ENCODE data around the gene BLACAT1. TPM values are rescaled to one million over a fixed set of nuclear protein-coding genes. Genes with fewer than 3 reads are reported as not detected.

Gene BLACAT1
- total and polyA plus RNA-seq, 2 of the 13 experiments (the other 11 are each of a cell fraction or from before 2014, with no cell fraction given): 1.2 to 2.8 TPM

DNA sequence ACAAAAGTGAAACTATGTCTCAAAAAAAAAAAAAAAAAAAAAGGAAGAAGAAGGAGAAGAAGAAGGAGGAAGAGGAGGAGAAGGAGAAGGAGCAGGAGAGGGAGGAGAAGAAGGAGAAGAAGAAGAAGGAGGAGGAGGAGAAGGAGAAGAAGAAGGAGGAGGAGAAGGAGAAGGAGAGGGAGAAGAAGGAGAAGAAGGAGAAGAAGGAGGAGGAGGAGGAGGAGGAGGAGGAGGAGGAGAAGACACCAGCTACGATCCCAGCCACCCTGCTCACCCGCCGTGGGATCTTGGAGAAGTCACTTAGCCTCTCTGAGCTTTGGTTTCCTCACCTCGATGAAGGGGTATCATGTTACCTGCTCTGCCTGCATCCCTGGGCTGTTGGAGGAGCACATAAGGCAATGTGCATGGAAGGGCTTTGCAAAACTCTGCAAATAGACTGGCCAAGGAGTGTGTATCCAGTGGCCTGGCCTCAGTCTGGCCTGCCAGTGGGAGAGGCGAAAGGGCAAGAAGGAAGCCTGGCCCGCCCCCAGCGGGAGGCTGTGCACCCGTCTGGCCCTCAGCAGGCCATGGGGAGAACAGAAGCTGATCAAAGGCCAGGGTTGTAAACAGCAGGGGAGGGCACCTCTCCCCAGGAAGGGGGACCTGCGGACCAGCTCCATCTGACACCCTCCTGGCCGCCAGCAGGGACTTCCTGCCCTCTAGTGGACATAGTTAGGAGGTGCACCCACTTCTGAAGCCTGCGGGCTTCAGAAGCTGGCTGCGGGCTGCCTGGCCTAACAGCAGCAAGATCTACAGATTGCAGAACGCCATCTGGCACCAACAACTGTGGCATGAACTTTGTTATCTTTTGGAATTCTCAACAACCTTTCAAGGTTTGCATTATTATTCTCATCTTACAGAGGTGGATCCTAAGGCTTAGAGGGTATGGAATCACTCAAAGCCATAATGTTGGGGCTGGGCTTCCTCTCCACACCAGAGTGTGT, 29.4 kb upstream of the BLACAT1 start (continued):
- TF ChIP-seq ZNF670 (CRISPR knock-in tag; IDR thresholded peaks at IDR 0.05; ENCODE audit: borderline replicate concordance): peak; percentile 71
- TF ChIP-seq ZSCAN31 (CRISPR knock-in tag; IDR thresholded peaks at IDR 0.05; ENCODE audit: low read depth): peak; percentile 60; the same call in 1 of the 2 replicates
- no peak for TF ChIP-seq ZBTB20 (CRISPR knock-in tag; IDR thresholded peaks at IDR 0.05; ENCODE audit: borderline replicate concordance, low read depth)
- TF ChIP-seq KLF12 (CRISPR knock-in tag; IDR thresholded peaks at IDR 0.05; ENCODE audit: borderline replicate concordance): no peak
- no peak for TF ChIP-seq NFKBIZ (CRISPR knock-in tag; IDR thresholded peaks at IDR 0.05)
- TF ChIP-seq, protein P1, sequence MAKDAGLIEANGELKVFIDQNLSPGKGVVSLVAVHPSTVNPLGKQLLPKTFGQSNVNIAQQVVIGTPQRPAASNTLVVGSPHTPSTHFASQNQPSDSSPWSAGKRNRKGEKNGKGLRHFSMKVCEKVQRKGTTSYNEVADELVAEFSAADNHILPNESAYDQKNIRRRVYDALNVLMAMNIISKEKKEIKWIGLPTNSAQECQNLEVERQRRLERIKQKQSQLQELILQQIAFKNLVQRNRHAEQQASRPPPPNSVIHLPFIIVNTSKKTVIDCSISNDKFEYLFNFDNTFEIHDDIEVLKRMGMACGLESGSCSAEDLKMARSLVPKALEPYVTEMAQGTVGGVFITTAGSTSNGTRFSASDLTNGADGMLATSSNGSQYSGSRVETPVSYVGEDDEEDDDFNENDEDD (CRISPR knock-in tag; IDR thresholded peaks at IDR 0.05; ENCODE audit: borderline replicate concordance): no peak
- TF ChIP-seq ZNF33A (CRISPR knock-in tag; IDR thresholded peaks at IDR 0.05; ENCODE audit: borderline replicate concordance): no peak
- no peak for TF ChIP-seq ZNF589 (CRISPR knock-in tag; conservative IDR thresholded peaks at IDR 0.05)
- TF ChIP-seq TEAD2 (CRISPR knock-in tag; IDR thresholded peaks at IDR 0.05): no peak
- no peak for TF ChIP-seq CEBPG (CRISPR knock-in tag; IDR thresholded peaks at IDR 0.05)
- peak; percentile 63; the same call in 1 of the 2 replicates for TF ChIP-seq ZNF792 (CRISPR knock-in tag; IDR thresholded peaks at IDR 0.05)
- TF ChIP-seq ZNF33B (CRISPR knock-in tag; IDR thresholded peaks at IDR 0.05): no peak
- TF ChIP-seq ZFAT (CRISPR knock-in tag; conservative IDR thresholded peaks at IDR 0.05): no peak
- TF ChIP-seq SMAD1 (CRISPR knock-in tag; IDR thresholded peaks at IDR 0.05; ENCODE audit: borderline replicate concordance, low read depth): no peak
- no peak; the same call in 1 of the 2 replicates for TF ChIP-seq NRL (CRISPR knock-in tag; IDR thresholded peaks at IDR 0.05; ENCODE audit: borderline replicate concordance)
- TF ChIP-seq PCBP2 (optimal IDR thresholded peaks at IDR 0.05; ENCODE audit: low read depth, low read length, poor library complexity, severe bottlenecking): no peak
- TF ChIP-seq, protein P2, sequence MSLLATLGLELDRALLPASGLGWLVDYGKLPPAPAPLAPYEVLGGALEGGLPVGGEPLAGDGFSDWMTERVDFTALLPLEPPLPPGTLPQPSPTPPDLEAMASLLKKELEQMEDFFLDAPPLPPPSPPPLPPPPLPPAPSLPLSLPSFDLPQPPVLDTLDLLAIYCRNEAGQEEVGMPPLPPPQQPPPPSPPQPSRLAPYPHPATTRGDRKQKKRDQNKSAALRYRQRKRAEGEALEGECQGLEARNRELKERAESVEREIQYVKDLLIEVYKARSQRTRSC (CRISPR knock-in tag; IDR thresholded peaks at IDR 0.05; ENCODE audit: low read depth): no peak
- TF ChIP-seq ZNF780A (CRISPR knock-in tag; IDR thresholded peaks at IDR 0.05): no peak
- 0 out of 2 replicates have a peak, but pooled peaks have one; percentile 22 for TF ChIP-seq SIN3B (IDR thresholded peaks at IDR 0.05; ENCODE audit: low read length)
- TF ChIP-seq HNF4A (CRISPR knock-in tag; IDR thresholded peaks at IDR 0.05): peak; percentile 95
- TF ChIP-seq PAF1 (CRISPR knock-in tag; IDR thresholded peaks at IDR 0.05): no peak
- TF ChIP-seq, protein P3, sequence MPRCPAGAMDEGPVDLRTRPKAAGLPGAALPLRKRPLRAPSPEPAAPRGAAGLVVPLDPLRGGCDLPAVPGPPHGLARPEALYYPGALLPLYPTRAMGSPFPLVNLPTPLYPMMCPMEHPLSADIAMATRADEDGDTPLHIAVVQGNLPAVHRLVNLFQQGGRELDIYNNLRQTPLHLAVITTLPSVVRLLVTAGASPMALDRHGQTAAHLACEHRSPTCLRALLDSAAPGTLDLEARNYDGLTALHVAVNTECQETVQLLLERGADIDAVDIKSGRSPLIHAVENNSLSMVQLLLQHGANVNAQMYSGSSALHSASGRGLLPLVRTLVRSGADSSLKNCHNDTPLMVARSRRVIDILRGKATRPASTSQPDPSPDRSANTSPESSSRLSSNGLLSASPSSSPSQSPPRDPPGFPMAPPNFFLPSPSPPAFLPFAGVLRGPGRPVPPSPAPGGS (CRISPR knock-in tag; IDR thresholded peaks at IDR 0.05): no peak
- no peak for TF ChIP-seq SMARCC2 (IDR thresholded peaks at IDR 0.05)
- TF ChIP-seq ZNF562 (CRISPR knock-in tag; IDR thresholded peaks at IDR 0.05; ENCODE audit: borderline replicate concordance): no peak
- no peak for TF ChIP-seq ONECUT2 (CRISPR knock-in tag; IDR thresholded peaks at IDR 0.05)
- no peak for TF ChIP-seq POLR2G (IDR thresholded peaks at IDR 0.05; ENCODE audit: low read depth, low read length)
- TF ChIP-seq, protein P4, sequence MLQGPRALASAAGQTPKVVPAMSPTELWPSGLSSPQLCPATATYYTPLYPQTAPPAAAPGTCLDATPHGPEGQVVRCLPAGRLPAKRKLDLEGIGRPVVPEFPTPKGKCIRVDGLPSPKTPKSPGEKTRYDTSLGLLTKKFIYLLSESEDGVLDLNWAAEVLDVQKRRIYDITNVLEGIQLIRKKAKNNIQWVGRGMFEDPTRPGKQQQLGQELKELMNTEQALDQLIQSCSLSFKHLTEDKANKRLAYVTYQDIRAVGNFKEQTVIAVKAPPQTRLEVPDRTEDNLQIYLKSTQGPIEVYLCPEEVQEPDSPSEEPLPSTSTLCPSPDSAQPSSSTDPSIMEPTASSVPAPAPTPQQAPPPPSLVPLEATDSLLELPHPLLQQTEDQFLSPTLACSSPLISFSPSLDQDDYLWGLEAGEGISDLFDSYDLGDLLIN (CRISPR knock-in tag; IDR thresholded peaks at IDR 0.05; ENCODE audit: borderline replicate concordance): no peak

All from HepG2 (cell line).